ENCODE data around the gene ADGRG3.

The ADGRG3 gene

GRCh38 chr16:57645691-57646387 lies 22.3 kb upstream of the ADGRG3 start:
- no peak for TF ChIP-seq CTCF (IDR thresholded peaks at IDR 0.05; ENCODE audit: low read depth, low read length)
- no peak for TF ChIP-seq POLR2A (IDR thresholded peaks at IDR 0.05; ENCODE audit: extremely low read depth, insufficient read length)
- no peak for TF ChIP-seq MYC (IDR thresholded peaks at IDR 0.05; ENCODE audit: low read depth, low read length)
- no peak for TF ChIP-seq MAX (IDR thresholded peaks at IDR 0.05; ENCODE audit: low read depth, low read length)
- no peak for DNase-seq (ENCODE audit: low read depth)
- no peak overlapping the region for H3K4me3 ChIP-seq (ENCODE audit: low read depth, low read length)

GRCh38 chr16:57646388-57647039 lies 21.6 kb upstream of the ADGRG3 start:
- H3K4me3 ChIP-seq (ENCODE audit: low read depth, low read length): no peak overlapping the region
- no peak for DNase-seq (ENCODE audit: low read depth)
- no peak for TF ChIP-seq MYC (IDR thresholded peaks at IDR 0.05; ENCODE audit: low read depth, low read length)
- TF ChIP-seq MAX (IDR thresholded peaks at IDR 0.05; ENCODE audit: low read depth, low read length): no peak
- TF ChIP-seq POLR2A (IDR thresholded peaks at IDR 0.05; ENCODE audit: extremely low read depth, insufficient read length): no peak
- no peak for TF ChIP-seq CTCF (IDR thresholded peaks at IDR 0.05; ENCODE audit: low read depth, low read length)

- H3K4me3 ChIP-seq (ENCODE audit: low read depth, low read length): no peak overlapping the region
- DNase-seq (ENCODE audit: low read depth): no peak
- TF ChIP-seq MYC (IDR thresholded peaks at IDR 0.05; ENCODE audit: low read depth, low read length) (no peak), POLR2A (IDR thresholded peaks at IDR 0.05; ENCODE audit: extremely low read depth, insufficient read length) (no peak), CTCF (IDR thresholded peaks at IDR 0.05; ENCODE audit: low read depth, low read length) (no peak), MAX (IDR thresholded peaks at IDR 0.05; ENCODE audit: low read depth, low read length) (no peak)
Observed at GRCh38 chr16:57647136-57647875, 20.8 kb upstream of the ADGRG3 start.

- TF ChIP-seq POLR2A (IDR thresholded peaks at IDR 0.05; ENCODE audit: extremely low read depth, insufficient read length): no peak
- no peak for DNase-seq (ENCODE audit: low read depth)
Observed at GRCh38 chr16:57648125-57648524, 20.0 kb upstream of the ADGRG3 start.

GRCh38 chr16:57648581-57649442 lies 19.3 kb upstream of the ADGRG3 start:
- H3K4me3 ChIP-seq (ENCODE audit: low read depth, low read length): no peak overlapping the region
- peak; percentile 90 for DNase-seq (ENCODE audit: low read depth)
- TF ChIP-seq MYC (IDR thresholded peaks at IDR 0.05; ENCODE audit: low read depth, low read length): peak; percentile 57; the same call in 1 of the 2 replicates
- TF ChIP-seq POLR2A (IDR thresholded peaks at IDR 0.05; ENCODE audit: extremely low read depth, insufficient read length): no peak
- peak; percentile 100 for TF ChIP-seq CTCF (IDR thresholded peaks at IDR 0.05; ENCODE audit: low read depth, low read length)
- peak; percentile 66 for TF ChIP-seq MAX (IDR thresholded peaks at IDR 0.05; ENCODE audit: low read depth, low read length)

More at GRCh38 chr16:57648125-57648524, 20.0 kb upstream of the ADGRG3 start:
- no peak overlapping the region for H3K4me3 ChIP-seq (ENCODE audit: low read depth, low read length)
